Activated CD4-positive, alpha-beta T cell treated with anti-CD3 and anti-CD28 coated beads for 36 hours (primary cell): ENCODE data around the gene ZFAND3. TPM values are rescaled to one million over a fixed set of nuclear protein-coding genes. Genes with fewer than 3 reads are reported as not detected.

Experiments used
- ATAC-seq: fragments of 200-7000 bp; cut with Tn5 transposase; one replicate; pipeline ENCODE4 v1.10.0; 2021; ENCODE audit warnings: mild to moderate bottlenecking, moderate library complexity
- CTCF ChIA-PET: fragments of 350-600 bp; sonication (Branson Sonifier 250); formaldehyde crosslinking; loops from one replicate; lab custom pipeline; 2021; ENCODE audit warnings: antibody characterized with exemption; lab: Charles Lee
- POLR2A ChIA-PET: fragments of 350-600 bp; sonication (Branson Sonifier 250); formaldehyde crosslinking; loops from one replicate; lab custom pipeline; 2021; ENCODE audit warnings: antibody characterized with exemption, inconsistent platforms; lab: Charles Lee
- DNase-seq: peaks from one replicate; pipeline ENCODE4 v3.0.0-alpha.2; 2020
- H3K27ac Mint-ChIP-seq: one replicate; pipeline ENCODE4 v1.8.0; 2021; ENCODE audit warnings: mixed read lengths
- H3K27me3 Mint-ChIP-seq: one replicate; pipeline ENCODE4 v1.8.0; 2021; ENCODE audit warnings: mixed read lengths
- H3K36me3 Mint-ChIP-seq: one replicate; pipeline ENCODE4 v1.8.0; 2021; ENCODE audit warnings: low read depth, mixed read lengths
- H3K4me1 Mint-ChIP-seq: one replicate; pipeline ENCODE4 v1.8.0; 2021; ENCODE audit warnings: mixed read lengths
- H3K4me3 Mint-ChIP-seq: one replicate; pipeline ENCODE4 v1.8.0; 2021; ENCODE audit warnings: mild to moderate bottlenecking, moderate library complexity, mixed read lengths
- H3K9me3 Mint-ChIP-seq: one replicate; pipeline ENCODE4 v1.8.0; 2021; ENCODE audit warnings: low read depth, mixed read lengths
- intact Hi-C, 2 experiments: fragments of 100-400 bp; cut with DNase I in 1 of 2; cut with micrococcal nuclease in 1 of 2; formaldehyde crosslinking; loops; one replicate each; pipeline versions ENCODE4 v1.14.2 to v1.15.1; 2022 to 2024; cut with DNase I, micrococcal nuclease
- total RNA-seq, 2 experiments: library from RNA; stranded (reverse); gene quantifications; one replicate each; pipeline ENCODE4 v1.2.3, GENCODE V29; 2021

Gene ZFAND3
- total RNA-seq, 2 experiments from 2014 or later: 34.5 to 47.8 TPM

DNA sequence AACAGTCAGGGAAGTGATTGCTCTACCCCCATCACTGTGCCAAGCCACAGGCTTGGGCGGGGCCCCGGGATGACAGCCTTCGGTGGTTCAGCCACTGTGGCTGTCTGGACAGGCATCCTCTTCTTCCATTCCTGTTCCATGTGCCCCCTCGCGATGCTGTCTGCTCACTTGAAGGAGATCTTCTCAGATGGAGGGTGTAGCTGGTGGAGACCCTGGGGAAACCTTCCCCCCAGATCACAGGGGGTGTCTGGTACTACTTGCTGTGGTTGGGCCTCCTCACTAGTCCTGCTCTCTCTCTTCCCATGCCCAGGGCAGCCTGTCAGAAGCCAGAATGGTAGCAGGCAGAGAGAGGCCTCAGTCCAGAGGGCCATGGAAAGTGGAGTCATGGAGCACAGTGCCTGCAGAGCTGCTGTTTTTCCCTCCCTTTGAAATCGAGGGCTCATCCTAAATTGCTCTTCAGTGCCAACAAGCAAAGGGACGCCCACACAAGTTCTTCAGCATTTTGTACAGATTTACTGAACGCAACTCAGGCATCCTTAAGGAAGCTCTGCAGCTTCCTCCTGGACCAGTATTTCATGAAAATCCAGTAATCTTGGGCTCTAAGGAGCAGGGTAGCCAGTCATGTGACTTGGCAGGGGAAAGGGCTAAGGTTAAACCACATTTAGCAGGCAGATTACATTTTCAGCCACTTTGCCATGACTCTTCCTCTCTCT is 326.6 kb downstream of the ZFAND3 start:
- ChIA-PET POLR2A (no interaction called here), CTCF (interaction anchor here (0.7 kb wide), 1 partner anchor 798 kb away, joined by 4 read pairs; no protein-coding TSS in a partner anchor)
- H3K9me3 Mint-ChIP-seq: no peaks in the 10 kb centered on the region
- H3K4me1 Mint-ChIP-seq: no peaks in the 10 kb centered on the region
- H3K4me3 Mint-ChIP-seq: no peak overlapping the region
- peaks cover 4% of the 10 kb centered on the region for H3K36me3 Mint-ChIP-seq
- H3K27me3 Mint-ChIP-seq: no peaks in the 10 kb centered on the region
- DNase-seq (no peak), ATAC-seq (no peak)
- peak overlapping the region; percentile 52 for H3K27ac Mint-ChIP-seq
- intact Hi-C loops: no loop called here

DNA sequence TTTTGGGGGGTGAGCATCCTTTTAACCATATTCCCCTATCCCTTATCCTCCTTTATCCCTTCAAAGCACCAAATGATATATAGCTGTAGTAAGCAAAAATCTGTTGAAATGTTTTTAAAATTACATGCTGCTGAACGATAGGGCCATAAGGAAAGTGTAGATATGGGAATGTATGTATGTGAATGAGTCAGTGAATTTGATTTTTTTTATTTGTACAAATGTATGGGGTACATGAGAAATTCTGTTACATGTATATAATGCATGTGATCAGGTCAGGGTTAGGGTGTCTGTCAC is 327.2 kb downstream of the ZFAND3 start:
- H3K36me3 Mint-ChIP-seq: peaks cover 4% of the 10 kb centered on the region
- no peaks in the 10 kb centered on the region for H3K9me3 Mint-ChIP-seq
- ChIA-PET POLR2A (no interaction called here), CTCF (interaction anchor here (0.7 kb wide), 1 partner anchor 797 kb away, joined by 4 read pairs; no protein-coding TSS in a partner anchor)
- intact Hi-C loops: no loop called here
- H3K27me3 Mint-ChIP-seq: no peaks in the 10 kb centered on the region
- ATAC-seq (no peak), DNase-seq (no peak)
- H3K27ac Mint-ChIP-seq: no peak overlapping the region
- no peaks in the 10 kb centered on the region for H3K4me1 Mint-ChIP-seq
- H3K4me3 Mint-ChIP-seq: no peak overlapping the region

DNA sequence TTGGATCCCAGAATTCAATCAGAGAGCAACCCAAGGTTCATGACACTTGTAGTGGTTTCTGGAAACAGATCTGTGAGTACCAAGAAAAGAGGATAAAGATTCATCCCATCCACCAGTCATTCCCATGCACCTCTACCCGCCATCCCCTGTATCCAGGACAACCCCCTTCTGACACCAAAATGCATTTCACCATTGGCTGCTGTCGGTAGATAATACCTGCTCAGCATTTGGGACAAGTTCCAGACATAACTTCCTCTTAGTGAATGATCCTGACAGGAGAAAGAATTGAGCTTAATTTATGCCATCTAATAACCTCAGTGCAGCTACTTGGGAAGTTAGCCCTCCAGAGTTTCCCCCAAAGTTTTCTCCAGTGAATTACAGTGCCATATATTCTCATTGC is 329.1 kb downstream of the ZFAND3 start:
- CTCF ChIA-PET: interaction anchor here (0.6 kb wide), 1 partner anchor 99 kb away, joined by 3 read pairs; no protein-coding TSS in a partner anchor
- POLR2A ChIA-PET: no interaction called here

DNA sequence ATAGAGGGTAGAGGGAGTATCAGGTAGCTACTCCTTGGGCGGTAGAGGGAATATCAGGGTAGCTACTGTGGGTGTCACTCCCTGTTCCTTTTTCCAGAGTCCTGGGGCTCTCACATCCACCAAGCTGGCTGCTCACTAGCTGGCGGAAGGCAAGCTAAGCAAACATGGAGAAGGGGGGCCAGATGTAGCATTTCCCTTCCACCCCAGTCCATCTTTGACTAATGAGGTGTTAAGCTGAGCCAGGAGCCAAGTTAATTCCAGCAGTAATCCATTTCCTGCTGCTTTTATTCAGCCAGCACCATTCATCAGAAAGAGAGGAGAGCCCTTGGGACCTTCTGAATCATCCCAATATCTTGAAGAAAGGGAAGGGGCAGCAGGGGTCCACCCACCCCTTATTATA is 330.0 kb downstream of the ZFAND3 start:
- DNase-seq (no peak), ATAC-seq (no peak)
- Mint-ChIP-seq H3K36me3 (peaks cover 4% of the 10 kb centered on the region), H3K27ac (no peak overlapping the region), H3K27me3 (no peaks in the 10 kb centered on the region), H3K4me1 (no peaks in the 10 kb centered on the region), H3K4me3 (no peak overlapping the region), H3K9me3 (no peaks in the 10 kb centered on the region)
- ChIA-PET CTCF (interaction anchor here (0.5 to 0.7 kb wide), 3 partner anchors 278 to 768 kb away, joined by 3 read pairs; no protein-coding TSS in a partner anchor), POLR2A (no interaction called here)
- intact Hi-C loops: no loop called here

More for the DNA sequence above, 329.1 kb downstream of the ZFAND3 start:
- H3K36me3 Mint-ChIP-seq: peaks cover 4% of the 10 kb centered on the region
- H3K27ac Mint-ChIP-seq: no peak overlapping the region
- no peaks in the 10 kb centered on the region for H3K27me3 Mint-ChIP-seq
- no peak for ATAC-seq
- no peaks in the 10 kb centered on the region for H3K4me1 Mint-ChIP-seq
- no peaks in the 10 kb centered on the region for H3K9me3 Mint-ChIP-seq
- DNase-seq: no peak
- intact Hi-C loops: no loop called here
- H3K4me3 Mint-ChIP-seq: no peak overlapping the region

DNA sequence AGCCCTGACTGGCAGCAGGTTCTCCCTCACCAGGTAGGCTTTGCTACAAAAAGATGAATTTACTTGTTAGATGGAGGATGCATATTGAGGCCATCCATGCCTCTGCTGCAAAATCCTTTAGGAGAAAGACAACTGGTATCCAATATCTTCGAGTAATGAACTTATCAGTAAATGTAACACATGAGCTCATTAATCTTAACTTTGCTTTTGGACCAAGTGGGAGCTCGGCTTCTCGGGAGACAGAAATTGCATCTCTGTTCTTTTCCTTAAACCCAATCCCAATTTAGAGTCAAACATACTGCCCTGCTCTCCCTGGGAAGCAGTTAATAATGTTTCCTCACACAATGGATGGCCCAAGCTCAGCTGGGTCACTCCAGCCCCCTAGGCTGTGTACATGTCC is 330.5 kb downstream of the ZFAND3 start:
- Mint-ChIP-seq H3K4me3 (no peak overlapping the region), H3K27me3 (no peaks in the 10 kb centered on the region), H3K36me3 (peaks cover 4% of the 10 kb centered on the region), H3K27ac (no peak overlapping the region), H3K4me1 (no peaks in the 10 kb centered on the region), H3K9me3 (no peaks in the 10 kb centered on the region)
- ATAC-seq: no peak
- ChIA-PET CTCF (interaction anchor here (0.6 to 0.7 kb wide), 2 partner anchors 768 to 1053 kb away, joined by 3 read pairs; no protein-coding TSS in a partner anchor), POLR2A (no interaction called here)
- intact Hi-C loops: no loop called here
- no peak for DNase-seq

DNA sequence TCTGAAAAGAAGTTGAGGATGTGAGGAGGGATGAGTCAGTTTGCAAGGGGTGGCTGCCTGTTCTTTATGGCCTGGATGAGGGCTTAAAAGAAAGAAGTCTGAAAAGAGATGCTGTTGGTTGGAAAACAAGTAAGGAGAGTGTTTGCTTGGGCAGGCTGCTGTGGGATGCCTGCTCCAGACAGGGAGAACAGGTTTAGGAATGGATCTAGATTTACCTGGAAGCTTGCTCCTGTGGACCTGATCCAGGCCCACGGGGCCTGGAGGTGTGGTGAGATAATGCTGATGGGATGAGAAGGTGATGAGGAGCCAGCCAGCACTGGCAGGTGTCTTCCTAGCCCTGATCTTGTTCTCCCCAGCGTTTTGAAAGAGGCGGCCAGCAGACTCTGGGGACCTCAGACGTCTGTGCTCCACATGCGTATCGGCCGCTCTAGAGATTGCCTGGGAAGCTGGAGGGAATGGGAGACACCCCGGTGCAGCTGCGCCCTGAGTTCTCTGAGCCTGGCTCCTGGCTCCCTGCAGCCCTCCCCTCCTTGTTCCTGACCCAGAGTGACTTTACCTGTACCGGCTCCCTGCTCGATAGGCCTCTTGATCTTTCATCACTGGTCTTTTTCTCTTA is 331.3 kb downstream of the ZFAND3 start:
- H3K27ac Mint-ChIP-seq: peak overlapping the region; percentile 12
- DNase-seq: no peak
- peaks cover 3% of the 10 kb centered on the region for H3K36me3 Mint-ChIP-seq
- intact Hi-C loops: no loop called here
- no peaks in the 10 kb centered on the region for H3K9me3 Mint-ChIP-seq
- no peak for ATAC-seq
- H3K27me3 Mint-ChIP-seq: no peaks in the 10 kb centered on the region
- POLR2A ChIA-PET: no interaction called here
- H3K4me1 Mint-ChIP-seq: no peaks in the 10 kb centered on the region
- no peak overlapping the region for H3K4me3 Mint-ChIP-seq
- CTCF ChIA-PET: no interaction called here

DNA sequence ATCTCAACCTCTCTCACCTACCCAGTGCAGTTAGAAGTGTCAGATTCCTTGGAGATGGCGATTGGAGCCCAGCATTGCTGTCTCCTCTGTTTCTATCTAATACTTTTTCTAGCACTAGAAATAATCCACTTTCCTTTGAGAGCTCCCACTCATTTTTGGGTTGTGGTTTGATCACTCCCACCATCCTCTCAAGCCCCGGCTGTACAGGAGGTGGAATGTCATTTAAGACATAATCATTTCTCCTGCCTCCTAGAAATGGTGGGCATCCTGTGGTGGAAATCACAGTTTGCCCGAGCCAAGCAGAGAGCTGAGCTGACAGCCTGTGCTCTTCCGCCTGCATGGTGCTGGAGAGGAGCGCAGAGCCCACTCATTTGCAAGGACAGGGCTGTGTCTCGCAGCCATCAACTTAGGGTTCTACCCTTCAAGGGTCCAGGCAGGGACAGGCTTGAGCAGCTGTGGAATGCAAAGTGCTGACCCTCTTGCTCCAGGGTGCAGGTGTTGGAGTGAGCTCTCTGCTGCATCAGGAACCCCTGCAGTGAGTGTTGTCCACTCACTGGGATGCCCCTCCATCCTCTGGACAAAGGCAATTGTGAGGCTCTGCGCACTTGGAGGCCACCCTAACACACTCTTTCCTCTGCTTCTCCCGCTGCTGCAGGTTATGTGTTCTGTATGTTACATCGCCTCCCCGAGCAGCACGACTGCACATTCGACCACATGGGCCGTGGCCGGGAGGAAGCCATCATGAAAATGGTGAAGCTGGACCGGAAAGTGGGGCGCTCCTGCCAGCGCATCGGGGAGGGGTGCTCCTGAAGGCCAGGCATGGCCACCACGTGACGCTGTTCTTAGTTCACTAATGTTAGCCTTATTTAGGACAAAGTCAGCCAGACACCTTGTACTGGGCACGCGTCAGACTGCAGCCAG is 332.3 kb downstream of the ZFAND3 start:
- CTCF ChIA-PET: interaction anchor here (0.5 kb wide), 1 partner anchor 817 kb away, joined by 3 read pairs; no protein-coding TSS in a partner anchor
- ATAC-seq (no peak), DNase-seq (no peak)
- Mint-ChIP-seq H3K4me1 (no peaks in the 10 kb centered on the region), H3K27me3 (no peaks in the 10 kb centered on the region), H3K4me3 (no peak overlapping the region), H3K27ac (no peak overlapping the region), H3K9me3 (no peaks in the 10 kb centered on the region), H3K36me3 (peaks cover 3% of the 10 kb centered on the region)
- intact Hi-C loops: no loop called here
- POLR2A ChIA-PET: no interaction called here

DNA sequence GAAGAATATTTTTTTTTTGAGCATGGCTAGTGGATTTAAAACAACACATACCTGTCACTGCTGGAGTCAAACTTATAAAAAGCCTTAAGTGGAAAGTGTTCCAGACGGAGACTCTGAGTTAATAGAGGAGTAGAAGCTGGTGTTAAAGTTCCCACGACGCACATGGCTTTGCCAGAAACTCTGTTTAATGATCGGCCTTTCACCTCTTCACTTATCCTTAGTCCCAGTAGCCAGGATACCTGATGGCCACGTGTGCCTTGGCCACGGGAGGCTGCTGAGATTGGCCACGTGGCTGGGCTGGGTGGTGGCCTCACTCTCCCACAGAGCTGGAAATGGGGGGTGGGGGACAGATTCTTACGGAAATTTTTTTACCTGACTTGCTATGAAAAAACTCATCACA is 333.1 kb downstream of the ZFAND3 start:
- intact Hi-C loops: no loop called here
- Mint-ChIP-seq H3K27ac (no peak overlapping the region), H3K27me3 (no peaks in the 10 kb centered on the region), H3K4me1 (no peaks in the 10 kb centered on the region), H3K4me3 (no peak overlapping the region), H3K9me3 (no peaks in the 10 kb centered on the region), H3K36me3 (peaks cover 6% of the 10 kb centered on the region)
- ATAC-seq (no peak), DNase-seq (no peak)
- POLR2A ChIA-PET: no interaction called here
- CTCF ChIA-PET: interaction anchor here (0.7 to 1.0 kb wide), 3 partner anchors 25 to 1418 kb away, joined by 3 to 5 read pairs (median 3); no protein-coding TSS in a partner anchor

DNA sequence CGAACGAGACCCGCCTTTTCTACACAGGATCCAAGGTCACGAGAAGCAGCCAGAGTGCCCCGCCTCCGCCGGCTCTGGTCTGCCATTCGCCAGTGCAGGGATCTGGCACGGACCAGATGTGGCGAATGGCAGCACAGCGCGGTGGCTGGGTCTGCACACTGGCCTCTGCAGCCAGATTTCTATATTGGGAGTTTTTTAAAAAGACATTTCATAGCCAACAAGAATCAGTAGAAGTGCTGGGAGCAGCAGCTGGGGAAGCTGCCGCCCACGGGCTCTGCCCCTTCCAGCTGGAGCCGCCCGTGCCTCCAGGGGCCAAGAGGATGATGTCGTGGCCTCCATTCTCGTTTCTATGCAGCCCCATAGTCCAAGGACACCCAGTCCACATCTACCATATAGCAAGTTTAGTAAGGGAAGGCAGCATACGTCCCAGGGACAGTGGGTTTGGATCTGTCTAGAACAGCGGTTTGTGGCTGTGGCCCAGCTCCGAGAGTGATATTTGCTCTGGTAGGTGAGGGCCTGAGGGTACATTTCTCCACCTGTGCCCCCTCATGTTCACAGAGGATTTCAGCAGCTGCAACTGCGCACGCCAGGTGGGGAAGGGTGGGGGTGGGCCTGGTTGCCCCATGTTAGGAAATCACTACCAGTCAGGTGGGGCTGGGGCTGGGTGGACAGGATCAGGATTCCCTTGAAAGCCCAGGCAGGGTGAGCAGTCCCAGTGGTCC is 333.7 kb downstream of the ZFAND3 start:
- ATAC-seq (no peak), DNase-seq (no peak)
- POLR2A ChIA-PET: no interaction called here
- Mint-ChIP-seq H3K36me3 (peaks cover 7% of the 10 kb centered on the region), H3K27me3 (no peaks in the 10 kb centered on the region), H3K4me1 (no peaks in the 10 kb centered on the region), H3K27ac (no peak overlapping the region), H3K4me3 (no peak overlapping the region), H3K9me3 (no peaks in the 10 kb centered on the region)
- CTCF ChIA-PET: interaction anchor here (0.7 to 1.5 kb wide), 4 partner anchors 10 to 1419 kb away, joined by 3 to 5 read pairs (median 4); no protein-coding TSS in a partner anchor
- intact Hi-C loops: no loop called here

DNA sequence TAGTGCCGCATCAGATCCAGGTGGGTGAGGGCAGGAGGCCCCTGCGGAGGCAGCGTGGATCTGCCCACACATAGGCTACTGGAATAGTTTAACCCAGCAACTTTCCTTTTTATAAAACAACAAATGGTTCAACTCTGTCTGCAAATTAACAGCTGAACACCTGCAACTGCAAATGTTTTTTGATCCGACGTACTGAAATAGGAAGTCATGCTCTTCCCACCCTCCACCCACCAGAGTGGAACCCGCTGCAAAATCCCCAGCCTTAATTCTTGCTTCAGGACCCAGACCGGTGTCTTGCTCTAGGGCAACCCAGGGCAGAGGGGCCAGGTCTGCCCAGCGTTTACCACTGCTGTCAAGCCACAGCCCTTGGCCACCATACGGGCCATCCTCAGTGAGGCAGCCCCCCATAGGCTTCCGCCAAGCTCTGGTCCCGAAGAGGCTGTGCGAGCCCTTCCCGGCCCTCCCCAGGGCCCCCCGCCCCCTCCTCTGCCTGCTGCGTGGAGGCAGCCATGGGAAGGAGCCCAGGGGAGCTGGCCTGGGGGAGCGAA is 334.3 kb downstream of the ZFAND3 start:
- intact Hi-C loops: no loop called here
- CTCF ChIA-PET: interaction anchor here (1.0 to 1.5 kb wide), 2 partner anchors 11 to 27 kb away, joined by 4 to 5 read pairs; no protein-coding TSS in a partner anchor
- Mint-ChIP-seq H3K4me3 (no peak overlapping the region), H3K27me3 (no peaks in the 10 kb centered on the region), H3K36me3 (peaks cover 11% of the 10 kb centered on the region), H3K27ac (no peak overlapping the region), H3K9me3 (no peaks in the 10 kb centered on the region), H3K4me1 (no peaks in the 10 kb centered on the region)
- DNase-seq (no peak), ATAC-seq (no peak)
- POLR2A ChIA-PET: no interaction called here
